ENCODE measurements around the gene DYNC1I1.

DYNC1I1 gene

GRCh38 chr7:95986178-95986764 lies 213.9 kb downstream of the DYNC1I1 start:
- no peak overlapping the region for H3K27ac ChIP-seq (ENCODE audit: low read depth, low read length)
- no peak overlapping the region for H2AFZ ChIP-seq (ENCODE audit: low read depth, low read length, severe bottlenecking)

GRCh38 chr7:95989301-95989700 lies 216.9 kb downstream of the DYNC1I1 start:
- Histone ChIP-seq H3K4me3 (ENCODE audit: insufficient read depth, low read length, poor library complexity, severe bottlenecking) (no peak overlapping the region), H3K79me2 (ENCODE audit: insufficient read depth, low read length) (no peaks in the 10 kb centered on the region), H3K27ac (ENCODE audit: low read depth, low read length) (no peak overlapping the region), H3K36me3 (ENCODE audit: low read length) (no peaks in the 10 kb centered on the region), H3K27me3 (ENCODE audit: low read length) (no peaks in the 10 kb centered on the region), H3F3A (ENCODE audit: insufficient read depth) (no peaks in the 10 kb centered on the region), H3K4me2 (ENCODE audit: low read depth, low read length, poor library complexity, severe bottlenecking) (no peak overlapping the region), H3K9me3 (ENCODE audit: insufficient read depth, low read length) (no peaks in the 10 kb centered on the region), H2AFZ (ENCODE audit: low read depth, low read length, severe bottlenecking) (no peak overlapping the region), H3K9me2 (replicated peaks; ENCODE audit: insufficient read depth, low read length) (no peaks in the 10 kb centered on the region), H4K20me1 (ENCODE audit: low read depth, low read length) (no peaks in the 10 kb centered on the region), H3K9ac (ENCODE audit: low read length) (no peak overlapping the region)
- TF ChIP-seq EZH2phosphoT487 (conservative IDR thresholded peaks at IDR 0.05; ENCODE audit: low read length) = no peak
- no peak for TF ChIP-seq CTCF (IDR thresholded peaks at IDR 0.05; ENCODE audit: insufficient read depth, low read length, poor library complexity, severe bottlenecking)

More at GRCh38 chr7:95986178-95986764, 213.9 kb downstream of the DYNC1I1 start:
- no peaks in the 10 kb centered on the region for H3K27me3 ChIP-seq (ENCODE audit: low read length)
- TF ChIP-seq CTCF (IDR thresholded peaks at IDR 0.05; ENCODE audit: insufficient read depth, low read length, poor library complexity, severe bottlenecking) (no peak), EZH2phosphoT487 (conservative IDR thresholded peaks at IDR 0.05; ENCODE audit: low read length) (no peak)
- no peaks in the 10 kb centered on the region for H4K20me1 ChIP-seq (ENCODE audit: low read depth, low read length)
- H3K36me3 ChIP-seq (ENCODE audit: low read length) = no peaks in the 10 kb centered on the region
- H3F3A ChIP-seq (ENCODE audit: insufficient read depth) = no peaks in the 10 kb centered on the region
- H3K9me2 ChIP-seq (replicated peaks; ENCODE audit: insufficient read depth, low read length) = no peaks in the 10 kb centered on the region
- H3K4me3 ChIP-seq (ENCODE audit: insufficient read depth, low read length, poor library complexity, severe bottlenecking) = no peak overlapping the region
- no peak overlapping the region for H3K9ac ChIP-seq (ENCODE audit: low read length)
- no peaks in the 10 kb centered on the region for H3K9me3 ChIP-seq (ENCODE audit: insufficient read depth, low read length)
- no peak overlapping the region for H3K4me2 ChIP-seq (ENCODE audit: low read depth, low read length, poor library complexity, severe bottlenecking)
- H3K79me2 ChIP-seq (ENCODE audit: insufficient read depth, low read length) = no peaks in the 10 kb centered on the region

- Histone ChIP-seq H3F3A (ENCODE audit: insufficient read depth) (no peaks in the 10 kb centered on the region), H4K20me1 (ENCODE audit: low read depth, low read length) (no peaks in the 10 kb centered on the region), H3K4me3 (ENCODE audit: insufficient read depth, low read length, poor library complexity, severe bottlenecking) (no peak overlapping the region), H3K27me3 (ENCODE audit: low read length) (no peaks in the 10 kb centered on the region), H3K9me2 (replicated peaks; ENCODE audit: insufficient read depth, low read length) (no peaks in the 10 kb centered on the region), H3K79me2 (ENCODE audit: insufficient read depth, low read length) (no peaks in the 10 kb centered on the region), H3K9ac (ENCODE audit: low read length) (no peak overlapping the region), H3K36me3 (ENCODE audit: low read length) (no peaks in the 10 kb centered on the region), H2AFZ (ENCODE audit: low read depth, low read length, severe bottlenecking) (no peak overlapping the region), H3K27ac (ENCODE audit: low read depth, low read length) (no peak overlapping the region), H3K9me3 (ENCODE audit: insufficient read depth, low read length) (no peaks in the 10 kb centered on the region), H3K4me2 (ENCODE audit: low read depth, low read length, poor library complexity, severe bottlenecking) (no peak overlapping the region)
- no peak for TF ChIP-seq EZH2phosphoT487 (conservative IDR thresholded peaks at IDR 0.05; ENCODE audit: low read length)
- TF ChIP-seq CTCF (IDR thresholded peaks at IDR 0.05; ENCODE audit: insufficient read depth, low read length, poor library complexity, severe bottlenecking) = no peak
Observed at GRCh38 chr7:95993380-95993779, 221.0 kb downstream of the DYNC1I1 start.
